IMR-90 (cell line): Measurements from ENCODE around the gene RIC3. TPM values are rescaled to one million over a fixed set of nuclear protein-coding genes. Genes with fewer than 3 reads are reported as not detected.

Source experiments
- ATAC-seq: fragments of 200-7000 bp; cut with Tn5 transposase; 2 replicates; pipeline ENCODE4 v1.9.1; 2020; ENCODE audit warnings: low read depth, mild to moderate bottlenecking, moderate library complexity
- BruUV-seq: library from RNA; stranded (reverse); fragments of 400-500 nt; replicated peaks from 2 replicates; lab custom pipeline; 2021; lab: Mats Ljungman, UMichigan
- CTCF ChIA-PET: fragments of 300-600 bp; formaldehyde crosslinking; extraction: SDS; loops from one replicate; lab custom pipeline; 2021; ENCODE audit warnings: antibody characterized with exemption; lab: Yijun Ruan, JAX
- POLR2A ChIA-PET: fragments of 300-600 bp; sonication (Branson Sonifier 250); formaldehyde crosslinking; loops from one replicate; lab custom pipeline; 2022; ENCODE audit warnings: antibody characterized with exemption; ENCODE audit not compliant: unreplicated experiment; lab: Charles Lee
- DNase-seq: peaks from one replicate; pipeline ENCODE4 v3.0.0; 2013
- H2AFZ ChIP-seq: replicated peaks from 2 replicates; pipeline ENCODE3; 2013; ENCODE audit warnings: low read length, mild to moderate bottlenecking; ENCODE audit not compliant: poor library complexity
- H2AK5ac ChIP-seq: 2 replicates; pipeline ENCODE4 v1.6.1; 2013; ENCODE audit warnings: low read depth, low read length, inconsistent platforms
- H2AK9ac ChIP-seq: replicated peaks from 2 replicates; pipeline ENCODE3; 2013; ENCODE audit warnings: mild to moderate bottlenecking, low read depth, low read length, moderate library complexity; ENCODE audit not compliant: poor library complexity
- H2BK120ac ChIP-seq: 2 replicates; pipeline ENCODE4 v1.6.1; 2013; ENCODE audit warnings: low read depth, low read length, inconsistent platforms
- H2BK15ac ChIP-seq: 3 replicates; pipeline ENCODE4 v1.6.1; 2013; ENCODE audit warnings: low read depth, low read length, inconsistent platforms
- H2BK20ac ChIP-seq: 2 replicates; pipeline ENCODE4 v1.6.1; 2013; ENCODE audit warnings: low read depth, mild to moderate bottlenecking, inconsistent platforms, low read length, moderate library complexity
- H2BK5ac ChIP-seq: 2 replicates; pipeline ENCODE4 v1.6.1; 2013; ENCODE audit warnings: mild to moderate bottlenecking, low read depth, low read length, inconsistent platforms; ENCODE audit not compliant: poor library complexity, severe bottlenecking
- H3K14ac ChIP-seq: replicated peaks from 2 replicates; pipeline ENCODE4 v1.6.1; 2013; ENCODE audit warnings: low read depth, low read length, inconsistent platforms
- H3K18ac ChIP-seq: 2 replicates; pipeline ENCODE4 v1.6.1; 2013; ENCODE audit warnings: low read depth, low read length, control low read depth
- H3K23ac ChIP-seq: 2 replicates; pipeline ENCODE4 v1.6.1; 2013; ENCODE audit warnings: low read depth, low read length, inconsistent platforms
- H3K27ac ChIP-seq: 2 replicates; pipeline ENCODE4 v1.5.1; 2013; ENCODE audit warnings: mild to moderate bottlenecking, control low read depth, low read length; ENCODE audit not compliant: insufficient read depth
- H3K27me3 ChIP-seq: 2 replicates; pipeline ENCODE4 v1.6.1; 2013; ENCODE audit warnings: low read length; ENCODE audit not compliant: control insufficient read depth, insufficient read depth
- H3K36me3 ChIP-seq: 2 replicates; pipeline ENCODE4 v1.6.1; 2013; ENCODE audit warnings: low read length, mixed read lengths; ENCODE audit not compliant: control insufficient read depth, insufficient read depth
- H3K4ac ChIP-seq: 2 replicates; pipeline ENCODE4 v1.6.1; 2013; ENCODE audit warnings: low read depth, low read length, inconsistent platforms
- H3K4me1 ChIP-seq: 2 replicates; pipeline ENCODE4 v1.6.1; 2013; ENCODE audit warnings: low read length, mixed read lengths; ENCODE audit not compliant: control insufficient read depth, insufficient read depth
- H3K4me2 ChIP-seq: 2 replicates; pipeline ENCODE4 v1.6.1; 2013; ENCODE audit warnings: low read depth, mild to moderate bottlenecking, control low read depth, low read length, moderate library complexity
- H3K4me3 ChIP-seq: 2 replicates; pipeline ENCODE4 v1.5.1; 2013; ENCODE audit warnings: low read depth, mild to moderate bottlenecking, control low read depth, low read length, moderate library complexity; ENCODE audit not compliant: insufficient read depth
- H3K56ac ChIP-seq: 2 replicates; pipeline ENCODE4 v1.6.1; 2013; ENCODE audit warnings: low read length, inconsistent platforms; ENCODE audit not compliant: insufficient read depth; ENCODE audit errors: extremely low read depth
- H3K79me1 ChIP-seq, 2 experiments: 2 replicates each; pipeline ENCODE4 v1.6.1; 2013; ENCODE audit warnings: low read length in 2 of 2, inconsistent platforms in 1 of 2, low read depth in 1 of 2
- H3K9ac ChIP-seq: 2 replicates; pipeline ENCODE4 v1.6.1; 2013; ENCODE audit warnings: low read depth, low read length, control low read depth
- H3K9me1 ChIP-seq: 2 replicates; pipeline ENCODE4 v1.6.1; 2013; ENCODE audit warnings: low read length, inconsistent platforms; ENCODE audit not compliant: insufficient read depth
- H3K9me3 ChIP-seq: 2 replicates; pipeline ENCODE4 v1.6.1; 2013; ENCODE audit warnings: low read length; ENCODE audit not compliant: control insufficient read depth, insufficient read depth
- H4K20me1 ChIP-seq: 2 replicates; pipeline ENCODE4 v1.6.1; 2013; ENCODE audit warnings: low read length, inconsistent platforms; ENCODE audit not compliant: insufficient read depth
- H4K5ac ChIP-seq: 2 replicates; pipeline ENCODE4 v1.6.1; 2013; ENCODE audit warnings: mild to moderate bottlenecking, low read depth, low read length, control low read depth
- H4K8ac ChIP-seq, 2 experiments: 2 replicates each; pipeline ENCODE4 v1.6.1; 2013; ENCODE audit warnings: low read depth in 2 of 2, low read length in 2 of 2, control low read depth in 1 of 2, inconsistent platforms in 1 of 2
- H4K91ac ChIP-seq: 2 replicates; pipeline ENCODE4 v1.6.1; 2013; ENCODE audit warnings: low read depth, low read length, inconsistent platforms; ENCODE audit not compliant: insufficient read depth
- BHLHE40 ChIP-seq: fragments of 150-350 bp; IDR thresholded peaks from 2 replicates; pipeline ENCODE4 v1.6.1; 2016; ENCODE audit warnings: mild to moderate bottlenecking, low read depth, low read length
- CEBPB ChIP-seq: IDR thresholded peaks from 2 replicates; pipeline ENCODE4 v1.6.1; 2012; ENCODE audit warnings: low read depth, low read length, improper control_type of control experiment
- CHD1 ChIP-seq: IDR thresholded peaks from 2 replicates; pipeline ENCODE4 v1.6.1; 2012; ENCODE audit warnings: low read depth, low read length, improper control_type of control experiment
- ELK1 ChIP-seq: fragments of 150-350 bp; IDR thresholded peaks from 2 replicates; pipeline ENCODE4 v1.6.1; 2016; ENCODE audit warnings: low read depth, mild to moderate bottlenecking, low read length, moderate library complexity, borderline replicate concordance
- MAZ ChIP-seq: IDR thresholded peaks from 2 replicates; pipeline ENCODE4 v1.6.1; 2012; ENCODE audit warnings: low read depth, mild to moderate bottlenecking, low read length, improper control_type of control experiment, moderate library complexity, borderline replicate concordance
- MXI1 ChIP-seq: IDR thresholded peaks from 2 replicates; pipeline ENCODE4 v1.6.1; 2012; ENCODE audit warnings: low read depth, mild to moderate bottlenecking, low read length, moderate library complexity, borderline replicate concordance
- RAD21 ChIP-seq: IDR thresholded peaks from 2 replicates; pipeline ENCODE4 v1.6.1; 2012; ENCODE audit warnings: low read length, improper control_type of control experiment
- RCOR1 ChIP-seq: IDR thresholded peaks from 2 replicates; pipeline ENCODE4 v1.6.1; 2012; ENCODE audit warnings: mild to moderate bottlenecking, low read length, improper control_type of control experiment; ENCODE audit not compliant: insufficient replicate concordance
- RFX5 ChIP-seq: IDR thresholded peaks from 2 replicates; pipeline ENCODE4 v1.8.0; 2012; ENCODE audit warnings: low read depth, mild to moderate bottlenecking, low read length, moderate library complexity
- SMC3 ChIP-seq: fragments of 150-350 bp; IDR thresholded peaks from 2 replicates; pipeline ENCODE4 v1.6.1; 2016; ENCODE audit warnings: low read depth, mild to moderate bottlenecking, antibody characterized with exemption, low read length, moderate library complexity
- WGBS, 2 experiments: methylation state at CpG; one replicate each; pipeline versions ENCODE4 v1.1.5 to v1.1.7; 2013; ENCODE audit warnings: missing lambda C conversion rate in 2 of 2; ENCODE audit not compliant: insufficient read length in 1 of 2; ENCODE audit errors: extremely low coverage in 2 of 2; 5-methylcytosine and 5-hydroxymethylcytosine counted together
- dilution Hi-C: fragments of 300-500 bp; cut with HindIII; formaldehyde crosslinking; loops from one replicate; pipeline ENCODE4 v1.14.3; 2018; ENCODE audit warnings: low sequenced_read_pairs; ENCODE audit not compliant: unreplicated experiment
- in situ Hi-C: fragments of 300-500 bp; cut with MboI; formaldehyde crosslinking; loops from 3 replicates; pipeline ENCODE4 v1.14.3; 2019; ENCODE audit warnings: low sequenced_read_pairs, inconsistent platforms, mixed read lengths
- intact Hi-C: fragments of 100-400 bp; cut with micrococcal nuclease; formaldehyde crosslinking; loops from 2 replicates; pipeline ENCODE4 v1.10.0; 2022
- polyA plus RNA-seq, 3 experiments: library from polyadenylated mRNA; depleted of rRNA; stranded (reverse); fragments of >200 nt; gene quantifications; 2 replicates each; pipeline ENCODE4 v1.2.3, GENCODE V29; 2012; ENCODE audit warnings: low replicate concordance in 1 of 3
- total RNA-seq: library from RNA; depleted of rRNA; stranded (reverse); fragments of >200 nt; gene quantifications from 2 replicates; pipeline ENCODE4 v1.2.3, GENCODE V29; 2012

Gene RIC3
- total and polyA plus RNA-seq, 2 of the 4 experiments (the other 2 are of a cell fraction): not detected

GRCh38 chr11:8100158-8100557 lies 68.7 kb downstream of the RIC3 start:
- Histone ChIP-seq H3K56ac (no peak overlapping the region), H3K9me1 (no peaks in the 10 kb centered on the region), H3K4me3 (no peak overlapping the region), H3K4me1 (peaks cover 9% of the 10 kb centered on the region), H3K79me1 (no peaks in the 10 kb centered on the region), H3K14ac (no peak overlapping the region), H3K36me3 (peaks cover 22% of the 10 kb centered on the region), H4K20me1 (no peaks in the 10 kb centered on the region), H3K9ac (no peak overlapping the region), H2AFZ (no peak overlapping the region), H2AK9ac (no peak overlapping the region), H2BK15ac (no peak overlapping the region), H3K9me3 (no peaks in the 10 kb centered on the region), H3K23ac (no peak overlapping the region), H2BK120ac (no peak overlapping the region), H3K27me3 (no peaks in the 10 kb centered on the region), H2AK5ac (no peak overlapping the region), H3K18ac (no peak overlapping the region), H4K5ac (no peak overlapping the region), H4K91ac (no peak overlapping the region), H2BK5ac (no peak overlapping the region), H4K8ac (no peak overlapping the region), H3K4ac (no peak overlapping the region), H2BK20ac (no peak overlapping the region), H3K27ac (no peak overlapping the region), H3K4me2 (no peak overlapping the region)
- ChIA-PET CTCF (interaction anchor here (1.1 to 4.1 kb wide), 6 partner anchors 9 to 93 kb away, joined by 3 to 55 read pairs (median 10); no protein-coding TSS in a partner anchor), POLR2A (no interaction called here)
- intact Hi-C loops (no loop called here), in situ Hi-C loops (no loop called here), dilution Hi-C loops (no loop called here)
- DNase-seq (no peak), ATAC-seq (no peak)
- 90% methylated on average over 7 of the region's 14 CpGs; no CpG with 5 or more reads in 1 of the 2 experiments for WGBS, 2 experiments
- no peak for TF ChIP-seq MXI1
- TF ChIP-seq RCOR1: no peak
- no peak for TF ChIP-seq RAD21
- no peak for TF ChIP-seq SMC3
- no peak for TF ChIP-seq MAZ
- TF ChIP-seq CHD1: no peak
- TF ChIP-seq BHLHE40: no peak
- TF ChIP-seq RFX5: no peak
- TF ChIP-seq ELK1: no peak
- TF ChIP-seq CEBPB: no peak
- no TSS peak for BruUV-seq
